GM23338 (cell line): ENCODE results near the gene CLEC2D. TPM values are rescaled to one million over a fixed set of nuclear protein-coding genes. Genes with fewer than 3 reads are reported as not detected.

Experiments used
- ATAC-seq: fragments of 200-7000 bp; cut with Tn5 transposase; 3 replicates; pipeline ENCODE4 v1.9.1; 2020
- DNase-seq: peaks from one replicate; pipeline ENCODE4 v3.0.0-alpha.2; 2015; ENCODE audit warnings: low spot score
- H2AFZ ChIP-seq: fragments of 200-600 bp; sonication (generic); 2 replicates; pipeline ENCODE4 v1.8.0; 2016; ENCODE audit warnings: antibody characterized with exemption, mild to moderate bottlenecking, moderate library complexity
- H3F3A ChIP-seq: fragments of 200-600 bp; sonication (generic); replicated peaks from 2 replicates; pipeline ENCODE4 v1.8.0; 2017; ENCODE audit warnings: antibody characterized with exemption, mixed run types, low read depth
- H3K27ac ChIP-seq: fragments of 200-600 bp; sonication (generic); 2 replicates; pipeline ENCODE4 v1.6.1; 2016; ENCODE audit warnings: low read depth
- H3K27me3 ChIP-seq: fragments of 200-600 bp; sonication (generic); 2 replicates; pipeline ENCODE4 v1.8.0; 2016; ENCODE audit warnings: mild to moderate bottlenecking, mixed run types, moderate library complexity; ENCODE audit not compliant: insufficient read depth
- H3K36me3 ChIP-seq: fragments of 200-600 bp; sonication (generic); 2 replicates; pipeline ENCODE4 v1.8.0; 2016; ENCODE audit warnings: mild to moderate bottlenecking; ENCODE audit not compliant: insufficient read depth
- H3K4me1 ChIP-seq: fragments of 200-600 bp; sonication (generic); 2 replicates; pipeline ENCODE4 v1.8.0; 2016; ENCODE audit warnings: mild to moderate bottlenecking, moderate library complexity; ENCODE audit not compliant: insufficient read depth
- H3K4me2 ChIP-seq: fragments of 200-600 bp; sonication (generic); 2 replicates; pipeline ENCODE4 v1.7.1; 2017; ENCODE audit warnings: mixed run types
- H3K4me3 ChIP-seq: fragments of 200-600 bp; sonication (generic); 2 replicates; pipeline ENCODE4 v1.6.1; 2016; ENCODE audit warnings: mixed run types
- H3K79me2 ChIP-seq: fragments of 200-600 bp; sonication (generic); replicated peaks from 2 replicates; pipeline ENCODE4 v1.8.0; 2017; ENCODE audit warnings: mild to moderate bottlenecking; ENCODE audit not compliant: insufficient read depth
- H3K9me2 ChIP-seq: fragments of 200-600 bp; sonication (generic); 2 replicates; pipeline ENCODE4 v1.8.0; 2017; ENCODE audit not compliant: insufficient read depth
- H4K20me1 ChIP-seq: fragments of 200-600 bp; sonication (generic); replicated peaks from 2 replicates; pipeline ENCODE4 v1.8.0; 2017; ENCODE audit warnings: mild to moderate bottlenecking; ENCODE audit not compliant: insufficient read depth
- H3K27ac Mint-ChIP-seq: 2 replicates; pipeline ENCODE4 v1.8.0; 2020; ENCODE audit warnings: inconsistent platforms, mild to moderate bottlenecking, moderate library complexity, mixed read lengths
- H3K27me3 Mint-ChIP-seq: 3 replicates; pipeline ENCODE4 v1.8.0; 2022; ENCODE audit warnings: low read depth, mild to moderate bottlenecking, moderate library complexity, mixed read lengths, inconsistent platforms; ENCODE audit not compliant: insufficient read depth, poor library complexity
- H3K36me3 Mint-ChIP-seq: 3 replicates; pipeline ENCODE4 v1.8.0; 2021; ENCODE audit warnings: low read depth, mild to moderate bottlenecking, inconsistent platforms, moderate library complexity, mixed read lengths
- H3K4me1 Mint-ChIP-seq: 3 replicates; pipeline ENCODE4 v1.8.0; 2020; ENCODE audit warnings: mild to moderate bottlenecking, inconsistent platforms, mixed read lengths
- H3K4me3 Mint-ChIP-seq: 3 replicates; pipeline ENCODE4 v1.8.0; 2021; ENCODE audit warnings: moderate library complexity, mild to moderate bottlenecking, inconsistent platforms, mixed read lengths
- H3K9me3 Mint-ChIP-seq: 3 replicates; pipeline ENCODE4 v1.8.0; 2020; ENCODE audit warnings: moderate library complexity, mild to moderate bottlenecking, inconsistent platforms, mixed read lengths
- JUNB ChIP-seq: IDR thresholded peaks from one replicate; pipeline ENCODE4 v1.6.1; 2016; ENCODE audit warnings: antibody characterized with exemption; ENCODE audit not compliant: unreplicated experiment
- NANOG ChIP-seq: IDR thresholded peaks from 2 replicates; pipeline ENCODE4 v1.6.1; 2016; ENCODE audit warnings: antibody characterized with exemption, borderline replicate concordance
- STAT1 ChIP-seq: IDR thresholded peaks from one replicate; pipeline ENCODE4 v1.6.1; 2016; ENCODE audit warnings: antibody characterized with exemption; ENCODE audit not compliant: unreplicated experiment
- polyA plus RNA-seq: library from polyadenylated mRNA; unstranded; fragments of >200 nt; fragmentation: Nextera tagmentation; extraction: Ambion mirVana; gene quantifications from 2 replicates; pipeline ENCODE4 v1.2.1, GENCODE V29; 2016
- total RNA-seq: library from RNA; depleted of rRNA; stranded (reverse); fragments of >200 nt; shearing (Covaris generic); gene quantifications from 2 replicates; pipeline ENCODE4 v1.2.3, GENCODE V29; 2014
- TF ChIP-seq, protein P1 (sequence below): fragments of 250-450 bp; sonication (Bioruptor Pico); IDR thresholded peaks from 2 replicates; pipeline ENCODE4 v1.5.0; 2020; ENCODE audit warnings: mild to moderate bottlenecking, moderate library complexity

Gene CLEC2D
- total and polyA plus RNA-seq, 2 experiments from 2014 or later = 6.9 to 7.1 TPM

DNA sequence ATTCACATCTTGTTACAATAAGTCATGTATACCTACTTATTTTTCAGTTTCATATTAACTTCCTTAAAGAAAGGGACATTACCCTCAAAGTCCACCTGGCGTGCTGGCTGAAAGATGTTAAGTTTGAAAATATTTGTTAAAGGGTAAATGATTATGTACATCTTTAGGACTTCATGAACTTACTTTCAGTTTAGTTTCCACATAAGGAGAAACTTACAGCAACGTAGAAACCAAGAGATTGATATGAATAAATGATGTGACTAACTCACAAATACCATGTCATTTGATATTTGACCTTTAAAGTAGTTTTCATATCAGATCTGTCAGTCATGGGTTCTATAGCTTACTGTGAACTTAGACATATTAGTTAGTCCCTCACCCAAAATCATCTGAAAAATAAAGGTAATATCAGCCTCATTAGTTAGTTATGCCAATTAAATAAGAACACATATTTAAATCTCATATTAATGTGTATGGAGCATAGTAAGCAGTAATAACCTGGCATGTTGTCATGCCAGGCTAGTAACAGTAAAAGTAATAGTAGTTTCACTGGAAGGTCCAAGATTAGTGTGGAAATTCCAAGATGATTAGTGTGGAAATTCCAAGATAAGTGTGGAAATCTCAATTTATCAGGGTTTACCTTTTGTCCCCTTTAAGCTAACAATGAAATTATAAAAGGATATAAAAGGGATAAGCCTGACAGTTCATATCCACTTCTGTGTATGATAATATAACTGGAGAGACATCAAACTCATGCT, 1.9 kb upstream of the CLEC2D start:
- Histone ChIP-seq H3K4me1 (no peaks in the 10 kb centered on the region), H3F3A (no peaks in the 10 kb centered on the region), H2AFZ (no peak overlapping the region), H3K9me2 (no peaks in the 10 kb centered on the region), H3K36me3 (no peaks in the 10 kb centered on the region), H3K4me3 (no peak overlapping the region), H3K4me2 (no peak overlapping the region), H4K20me1 (no peaks in the 10 kb centered on the region), H3K27me3 (no peaks in the 10 kb centered on the region), H3K27ac (no peak overlapping the region), H3K79me2 (no peaks in the 10 kb centered on the region)
- H3K36me3 Mint-ChIP-seq = peaks cover 18% of the 10 kb centered on the region
- no peak overlapping the region for H3K4me3 Mint-ChIP-seq
- no peak for ATAC-seq
- H3K27ac Mint-ChIP-seq = no peak overlapping the region
- DNase-seq = no peak
- H3K9me3 Mint-ChIP-seq = no peaks in the 10 kb centered on the region
- no peaks in the 10 kb centered on the region for H3K27me3 Mint-ChIP-seq
- no peaks in the 10 kb centered on the region for H3K4me1 Mint-ChIP-seq
- TF ChIP-seq STAT1 (no peak), JUNB (no peak), NANOG (no peak)
- TF ChIP-seq, protein P1, sequence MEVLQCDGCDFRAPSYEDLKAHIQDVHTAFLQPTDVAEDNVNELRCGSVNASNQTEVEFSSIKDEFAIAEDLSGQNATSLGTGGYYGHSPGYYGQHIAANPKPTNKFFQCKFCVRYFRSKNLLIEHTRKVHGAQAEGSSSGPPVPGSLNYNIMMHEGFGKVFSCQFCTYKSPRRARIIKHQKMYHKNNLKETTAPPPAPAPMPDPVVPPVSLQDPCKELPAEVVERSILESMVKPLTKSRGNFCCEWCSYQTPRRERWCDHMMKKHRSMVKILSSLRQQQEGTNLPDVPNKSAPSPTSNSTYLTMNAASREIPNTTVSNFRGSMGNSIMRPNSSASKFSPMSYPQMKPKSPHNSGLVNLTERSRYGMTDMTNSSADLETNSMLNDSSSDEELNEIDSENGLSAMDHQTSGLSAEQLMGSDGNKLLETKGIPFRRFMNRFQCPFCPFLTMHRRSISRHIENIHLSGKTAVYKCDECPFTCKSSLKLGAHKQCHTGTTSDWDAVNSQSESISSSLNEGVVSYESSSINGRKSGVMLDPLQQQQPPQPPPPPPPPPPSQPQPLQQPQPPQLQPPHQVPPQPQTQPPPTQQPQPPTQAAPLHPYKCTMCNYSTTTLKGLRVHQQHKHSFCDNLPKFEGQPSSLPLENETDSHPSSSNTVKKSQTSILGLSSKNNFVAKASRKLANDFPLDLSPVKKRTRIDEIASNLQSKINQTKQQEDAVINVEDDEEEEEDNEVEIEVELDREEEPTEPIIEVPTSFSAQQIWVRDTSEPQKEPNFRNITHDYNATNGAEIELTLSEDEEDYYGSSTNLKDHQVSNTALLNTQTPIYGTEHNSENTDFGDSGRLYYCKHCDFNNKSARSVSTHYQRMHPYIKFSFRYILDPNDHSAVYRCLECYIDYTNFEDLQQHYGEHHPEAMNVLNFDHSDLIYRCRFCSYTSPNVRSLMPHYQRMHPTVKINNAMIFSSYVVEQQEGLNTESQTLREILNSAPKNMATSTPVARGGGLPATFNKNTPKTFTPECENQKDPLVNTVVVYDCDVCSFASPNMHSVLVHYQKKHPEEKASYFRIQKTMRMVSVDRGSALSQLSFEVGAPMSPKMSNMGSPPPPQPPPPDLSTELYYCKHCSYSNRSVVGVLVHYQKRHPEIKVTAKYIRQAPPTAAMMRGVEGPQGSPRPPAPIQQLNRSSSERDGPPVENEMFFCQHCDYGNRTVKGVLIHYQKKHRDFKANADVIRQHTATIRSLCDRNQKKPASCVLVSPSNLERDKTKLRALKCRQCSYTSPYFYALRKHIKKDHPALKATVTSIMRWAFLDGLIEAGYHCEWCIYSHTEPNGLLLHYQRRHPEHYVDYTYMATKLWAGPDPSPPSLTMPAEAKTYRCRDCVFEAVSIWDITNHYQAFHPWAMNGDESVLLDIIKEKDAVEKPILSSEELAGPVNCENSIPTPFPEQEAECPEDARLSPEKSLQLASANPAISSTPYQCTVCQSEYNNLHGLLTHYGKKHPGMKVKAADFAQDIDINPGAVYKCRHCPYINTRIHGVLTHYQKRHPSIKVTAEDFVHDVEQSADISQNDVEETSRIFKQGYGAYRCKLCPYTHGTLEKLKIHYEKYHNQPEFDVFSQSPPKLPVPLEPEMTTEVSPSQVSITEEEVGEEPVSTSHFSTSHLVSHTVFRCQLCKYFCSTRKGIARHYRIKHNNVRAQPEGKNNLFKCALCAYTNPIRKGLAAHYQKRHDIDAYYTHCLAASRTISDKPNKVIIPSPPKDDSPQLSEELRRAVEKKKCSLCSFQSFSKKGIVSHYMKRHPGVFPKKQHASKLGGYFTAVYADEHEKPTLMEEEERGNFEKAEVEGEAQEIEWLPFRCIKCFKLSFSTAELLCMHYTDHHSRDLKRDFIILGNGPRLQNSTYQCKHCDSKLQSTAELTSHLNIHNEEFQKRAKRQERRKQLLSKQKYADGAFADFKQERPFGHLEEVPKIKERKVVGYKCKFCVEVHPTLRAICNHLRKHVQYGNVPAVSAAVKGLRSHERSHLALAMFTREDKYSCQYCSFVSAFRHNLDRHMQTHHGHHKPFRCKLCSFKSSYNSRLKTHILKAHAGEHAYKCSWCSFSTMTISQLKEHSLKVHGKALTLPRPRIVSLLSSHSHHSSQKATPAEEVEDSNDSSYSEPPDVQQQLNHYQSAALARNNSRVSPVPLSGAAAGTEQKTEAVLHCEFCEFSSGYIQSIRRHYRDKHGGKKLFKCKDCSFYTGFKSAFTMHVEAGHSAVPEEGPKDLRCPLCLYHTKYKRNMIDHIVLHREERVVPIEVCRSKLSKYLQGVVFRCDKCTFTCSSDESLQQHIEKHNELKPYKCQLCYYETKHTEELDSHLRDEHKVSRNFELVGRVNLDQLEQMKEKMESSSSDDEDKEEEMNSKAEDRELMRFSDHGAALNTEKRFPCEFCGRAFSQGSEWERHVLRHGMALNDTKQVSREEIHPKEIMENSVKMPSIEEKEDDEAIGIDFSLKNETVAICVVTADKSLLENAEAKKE = no peak
